ENCODE measurements around the gene MTA1. TPM values are rescaled to one million over a fixed set of nuclear protein-coding genes. Genes with fewer than 3 reads are reported as not detected.
A peak's percentile ranks its signal among the peaks of the same experiment; 100 is the strongest.

The MTA1 gene
- total RNA-seq, 1 donor from 2014 or later = 118 TPM

GRCh38 chr14:105487449-105487985 is 67.9 kb downstream of the MTA1 start:
- peak overlapping the region; percentile 89 to 99 for H3K27ac ChIP-seq
- DNase-seq (ENCODE audit: low spot score in 2 of 2) = no peak
- intact Hi-C loops (cut with DNase I) = loop anchor here (10.0 kb wide), 3 partner anchors 463 to 803 kb away; partner anchors contain the start of genes CDCA4 and INF2

GRCh38 chr14:105487986-105488777 is 68.6 kb downstream of the MTA1 start:
- Histone ChIP-seq H3K27ac (peak overlapping the region; percentile 89 to 99), H3K27me3 (no peaks in the 10 kb centered on the region), H3K9me3 (no peaks in the 10 kb centered on the region), H3K4me1 (peaks cover 29 to 57% of the 10 kb centered on the region in 2 donors), H3K36me3 (no peaks in the 10 kb centered on the region), H3K4me3 (peak overlapping the region; percentile 64 to 67)
- TF ChIP-seq CTCF (IDR thresholded peaks at IDR 0.05) = no peak
- intact Hi-C loops (cut with DNase I) = loop anchor here (10.0 kb wide), 3 partner anchors 463 to 803 kb away; partner anchors contain the start of genes CDCA4 and INF2
- DNase-seq (ENCODE audit: low spot score in 2 of 2) = no peak

More at GRCh38 chr14:105487449-105487985, 67.9 kb downstream of the MTA1 start:
- Histone ChIP-seq H3K4me3 (peak overlapping the region; percentile 55 to 64), H3K4me1 (peaks cover 35 to 64% of the 10 kb centered on the region in 2 donors), H3K36me3 (no peaks in the 10 kb centered on the region), H3K9me3 (no peaks in the 10 kb centered on the region), H3K27me3 (no peaks in the 10 kb centered on the region)
- TF ChIP-seq CTCF (IDR thresholded peaks at IDR 0.05) = no peak

GRCh38 chr14:105488781-105489541 is 69.3 kb downstream of the MTA1 start:
- no peak for DNase-seq (ENCODE audit: low spot score in 2 of 2)

GRCh38 chr14:105489542-105490266 is 70.1 kb downstream of the MTA1 start:
- Histone ChIP-seq H3K27me3 (no peaks in the 10 kb centered on the region), H3K36me3 (no peaks in the 10 kb centered on the region), H3K4me3 (peak overlapping the region; percentile 64 to 67), H3K9me3 (no peaks in the 10 kb centered on the region), H3K27ac (peak overlapping the region; percentile 89 to 99), H3K4me1 (peaks cover 19 to 44% of the 10 kb centered on the region in 2 donors)
- TF ChIP-seq CTCF (IDR thresholded peaks at IDR 0.05) = peak; percentile 61 to 87 (median 79)
- peak in 1 of 2 donors; percentile 93 for DNase-seq (ENCODE audit: low spot score in 2 of 2)
- intact Hi-C loops (cut with DNase I) = loop anchor here (1.0 to 10.0 kb wide), 11 partner anchors 8 to 805 kb away; partner anchors contain the start of genes CDCA4, CRIP2, INF2 and MTA1

More at GRCh38 chr14:105488781-105489541, 69.3 kb downstream of the MTA1 start:
- Histone ChIP-seq H3K9me3 (no peaks in the 10 kb centered on the region), H3K4me3 (peak overlapping the region; percentile 64 to 67), H3K27me3 (no peaks in the 10 kb centered on the region), H3K27ac (peak overlapping the region; percentile 89 to 99), H3K4me1 (peaks cover 22 to 50% of the 10 kb centered on the region in 2 donors), H3K36me3 (no peaks in the 10 kb centered on the region)
- intact Hi-C loops (cut with DNase I) = loop anchor here (10.0 kb wide), 3 partner anchors 464 to 804 kb away; partner anchors contain the start of genes CDCA4 and INF2
- TF ChIP-seq CTCF (IDR thresholded peaks at IDR 0.05) = no peak

- Histone ChIP-seq H3K4me3 (peak overlapping the region; percentile 64 to 67), H3K9me3 (no peaks in the 10 kb centered on the region), H3K4me1 (peaks cover 19 to 39% of the 10 kb centered on the region in 2 donors), H3K36me3 (no peaks in the 10 kb centered on the region), H3K27ac (peak overlapping the region; percentile 89 to 99), H3K27me3 (no peaks in the 10 kb centered on the region)
- DNase-seq (ENCODE audit: low spot score in 2 of 2) = no peak
- TF ChIP-seq CTCF (IDR thresholded peaks at IDR 0.05) = no peak
- intact Hi-C loops (cut with DNase I) = loop anchor here (1.0 to 5.0 kb wide), 8 partner anchors 9 to 398 kb away; partner anchors contain the start of genes CRIP2, MTA1, TEX22 and TMEM121
Observed at GRCh38 chr14:105490267-105490571, 70.6 kb downstream of the MTA1 start.
